ENCODE measurements around the gene CFAP43. TPM values are rescaled to one million over a fixed set of nuclear protein-coding genes. Genes with fewer than 3 reads are reported as not detected.

Gene CFAP43
- total RNA-seq, 4 donors from 2014 or later, result 0.16 to 0.45 (median 0.40) TPM; not detected in 1

DNA sequence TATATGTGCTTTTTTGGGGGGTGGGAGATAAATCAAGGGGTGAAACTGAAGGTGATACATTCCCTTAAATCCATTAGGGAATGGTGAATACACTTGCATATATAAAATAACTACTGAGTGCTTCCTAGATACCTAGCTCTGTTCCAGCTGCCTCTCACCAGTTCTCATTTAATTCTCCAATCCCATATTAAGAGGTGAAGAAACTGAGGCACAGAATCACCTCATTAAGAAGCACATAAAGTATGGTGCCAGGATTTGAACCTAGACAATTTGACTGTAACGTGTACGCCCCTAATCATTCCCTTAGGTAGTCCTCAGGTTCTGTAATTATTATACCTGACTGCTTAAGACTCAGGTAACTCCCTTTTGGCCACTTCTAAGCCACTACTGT is 111.7 kb downstream of the CFAP43 start:
- Histone ChIP-seq H3K36me3 (peaks cover 0 to 8% of the 10 kb centered on the region in 2 donors), H3K9me3 (no peaks in the 10 kb centered on the region), H3K27me3 (no peaks in the 10 kb centered on the region), H3K4me1 (peaks cover 5 to 22% (median 7%) of the 10 kb centered on the region in 3 donors), H3K27ac (peak overlapping the region; percentile 96 to 99 (median 98)), H3K4me3 (peak overlapping the region; percentile 71 to 73)
- TF ChIP-seq, protein P1, sequence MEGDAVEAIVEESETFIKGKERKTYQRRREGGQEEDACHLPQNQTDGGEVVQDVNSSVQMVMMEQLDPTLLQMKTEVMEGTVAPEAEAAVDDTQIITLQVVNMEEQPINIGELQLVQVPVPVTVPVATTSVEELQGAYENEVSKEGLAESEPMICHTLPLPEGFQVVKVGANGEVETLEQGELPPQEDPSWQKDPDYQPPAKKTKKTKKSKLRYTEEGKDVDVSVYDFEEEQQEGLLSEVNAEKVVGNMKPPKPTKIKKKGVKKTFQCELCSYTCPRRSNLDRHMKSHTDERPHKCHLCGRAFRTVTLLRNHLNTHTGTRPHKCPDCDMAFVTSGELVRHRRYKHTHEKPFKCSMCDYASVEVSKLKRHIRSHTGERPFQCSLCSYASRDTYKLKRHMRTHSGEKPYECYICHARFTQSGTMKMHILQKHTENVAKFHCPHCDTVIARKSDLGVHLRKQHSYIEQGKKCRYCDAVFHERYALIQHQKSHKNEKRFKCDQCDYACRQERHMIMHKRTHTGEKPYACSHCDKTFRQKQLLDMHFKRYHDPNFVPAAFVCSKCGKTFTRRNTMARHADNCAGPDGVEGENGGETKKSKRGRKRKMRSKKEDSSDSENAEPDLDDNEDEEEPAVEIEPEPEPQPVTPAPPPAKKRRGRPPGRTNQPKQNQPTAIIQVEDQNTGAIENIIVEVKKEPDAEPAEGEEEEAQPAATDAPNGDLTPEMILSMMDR (IDR thresholded peaks at IDR 0.05), result no peak
- no peak for TF ChIP-seq POLR2A (IDR thresholded peaks at IDR 0.05)
- TF ChIP-seq POLR2AphosphoS5 (IDR thresholded peaks at IDR 0.05), result no peak
- TF ChIP-seq EP300 (IDR thresholded peaks at IDR 0.05), result no peak
- WGBS, 2 donors (ENCODE audit: low coverage in 1 of 2), result 13 to 21% methylated on average over 2 of the region's 2 CpGs
- no peak for ATAC-seq

- no peak for TF ChIP-seq EP300 (IDR thresholded peaks at IDR 0.05)
- TF ChIP-seq, protein P1 (IDR thresholded peaks at IDR 0.05), result no peak
- TF ChIP-seq POLR2A (IDR thresholded peaks at IDR 0.05), result no peak
- no peak for TF ChIP-seq POLR2AphosphoS5 (IDR thresholded peaks at IDR 0.05)
- H3K4me3 ChIP-seq, result no peak overlapping the region
- peak overlapping the region; percentile 96 to 99 (median 98) for H3K27ac ChIP-seq
- H3K4me1 ChIP-seq, result peaks cover 5 to 22% (median 7%) of the 10 kb centered on the region in 3 donors
- H3K27me3 ChIP-seq, result no peaks in the 10 kb centered on the region
- WGBS, 2 donors (ENCODE audit: low coverage in 1 of 2), result 25 to 89% methylated on average over 3 of the region's 3 CpGs
- peaks cover 0 to 4% of the 10 kb centered on the region in 2 donors for H3K36me3 ChIP-seq
- ATAC-seq, result no peak
- no peaks in the 10 kb centered on the region for H3K9me3 ChIP-seq
Observed at GRCh38 chr10:104119996-104120395, 112.2 kb downstream of the CFAP43 start.

GRCh38 chr10:104117839-104118323 is 114.3 kb downstream of the CFAP43 start:
- ATAC-seq, result no peak
- H3K9me3 ChIP-seq, result no peaks in the 10 kb centered on the region
- 85 to 88% methylated on average over 2 to 4 of the region's 4 CpGs for WGBS, 2 donors (ENCODE audit: low coverage in 1 of 2)

DNA sequence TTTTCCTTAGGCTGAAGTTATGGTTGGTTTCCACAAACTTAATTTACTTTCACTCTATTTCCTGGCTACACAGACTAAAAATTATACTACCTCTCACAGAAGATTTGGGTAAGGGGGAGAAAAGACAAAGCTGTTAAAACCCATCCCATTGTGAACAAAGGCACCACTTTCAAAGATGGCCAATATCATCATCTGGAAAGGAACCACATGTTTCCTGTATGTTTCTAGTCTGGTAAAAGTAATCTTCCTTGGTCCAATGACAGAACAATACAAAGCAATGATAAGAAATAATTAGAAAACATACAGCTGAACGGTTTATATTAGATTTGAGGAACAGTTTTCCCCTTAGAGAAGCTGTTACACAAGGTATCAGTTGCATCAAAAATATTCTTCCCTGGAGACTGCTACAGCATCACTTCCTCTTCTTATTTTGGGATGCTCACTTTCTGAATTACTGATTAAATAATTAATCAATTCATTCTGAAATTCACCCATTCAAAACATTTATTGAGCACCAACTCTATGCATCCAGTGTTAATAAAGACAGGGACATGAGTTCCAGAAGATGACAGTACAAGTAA is 118.7 kb downstream of the CFAP43 start:
- no peaks in the 10 kb centered on the region for H3K4me1 ChIP-seq
- no peaks in the 10 kb centered on the region for H3K27me3 ChIP-seq
- TF ChIP-seq EP300 (IDR thresholded peaks at IDR 0.05) (no peak), POLR2AphosphoS5 (IDR thresholded peaks at IDR 0.05) (no peak)
- TF ChIP-seq, protein P1 (IDR thresholded peaks at IDR 0.05), result no peak
- no peak overlapping the region for H3K4me3 ChIP-seq
- no peaks in the 10 kb centered on the region for H3K9me3 ChIP-seq
- no peak for ATAC-seq
- no peaks in the 10 kb centered on the region for H3K36me3 ChIP-seq
- H3K27ac ChIP-seq, result no peak overlapping the region
- WGBS, 2 donors (ENCODE audit: low coverage in 1 of 2), result 8 to 27% methylated on average over 1 of the region's 1 CpG

More at GRCh38 chr10:104117839-104118323, 114.3 kb downstream of the CFAP43 start:
- peaks cover 5 to 16% (median 7%) of the 10 kb centered on the region in 3 donors for H3K4me1 ChIP-seq
- no peaks in the 10 kb centered on the region for H3K27me3 ChIP-seq
- H3K27ac ChIP-seq, result no peak overlapping the region
- TF ChIP-seq, protein P1 (IDR thresholded peaks at IDR 0.05), result no peak
- TF ChIP-seq EP300 (IDR thresholded peaks at IDR 0.05), result no peak
- no peak for TF ChIP-seq POLR2A (IDR thresholded peaks at IDR 0.05)
- TF ChIP-seq POLR2AphosphoS5 (IDR thresholded peaks at IDR 0.05), result no peak
- H3K36me3 ChIP-seq, result no peaks in the 10 kb centered on the region
- no peak overlapping the region for H3K4me3 ChIP-seq

Data from gastroesophageal sphincter (tissue), 4 donors.